AG09309 (cell line): Measurements from ENCODE around the gene MORN1.

Experiments used
- DNase-seq: peaks from one replicate; pipeline ENCODE4 v3.0.0-alpha.2; 2010; ENCODE audit warnings: low read depth
- H3K4me3 ChIP-seq: 2 replicates; pipeline ENCODE4 v1.5.1; 2011; ENCODE audit warnings: mild to moderate bottlenecking, low read depth, low read length, moderate library complexity; ENCODE audit not compliant: control insufficient read depth
- CTCF ChIP-seq: IDR thresholded peaks from 2 replicates; pipeline ENCODE4 v1.5.1; 2011; ENCODE audit warnings: mild to moderate bottlenecking, low read depth, low read length, inconsistent platforms; ENCODE audit not compliant: insufficient read depth, control insufficient read depth; ENCODE audit errors: missing control alignments

Gene MORN1

GRCh38 chr1:2352897-2353550 is 38.3 kb downstream of the MORN1 start:
- DNase-seq, result no peak
- TF ChIP-seq CTCF, result no peak
- no peak overlapping the region for H3K4me3 ChIP-seq

- TF ChIP-seq CTCF, result no peak
- H3K4me3 ChIP-seq, result no peak overlapping the region
- DNase-seq, result no peak
Measured at GRCh38 chr1:2352341-2352896, 38.9 kb downstream of the MORN1 start.

GRCh38 chr1:2351723-2352122 is 39.6 kb downstream of the MORN1 start:
- DNase-seq, result no peak
- H3K4me3 ChIP-seq, result no peak overlapping the region
- TF ChIP-seq CTCF, result no peak

GRCh38 chr1:2350911-2351655 is 40.3 kb downstream of the MORN1 start:
- no peak overlapping the region for H3K4me3 ChIP-seq
- no peak for TF ChIP-seq CTCF
- DNase-seq, result no peak

- DNase-seq, result no peak
- no peak overlapping the region for H3K4me3 ChIP-seq
- TF ChIP-seq CTCF, result no peak
Measured at GRCh38 chr1:2350501-2350900, 40.9 kb downstream of the MORN1 start.

- TF ChIP-seq CTCF, result no peak
- DNase-seq, result no peak
- no peak overlapping the region for H3K4me3 ChIP-seq
Measured at GRCh38 chr1:2349806-2350205, 41.5 kb downstream of the MORN1 start.
